Measurements from ENCODE around the gene CCM2L.
"Not testable (repeated sequence)": the region's sequence is repeated elsewhere in the genome, so short reads cannot be mapped to it uniquely, and the experiment has no call there.

Gene CCM2L

DNA sequence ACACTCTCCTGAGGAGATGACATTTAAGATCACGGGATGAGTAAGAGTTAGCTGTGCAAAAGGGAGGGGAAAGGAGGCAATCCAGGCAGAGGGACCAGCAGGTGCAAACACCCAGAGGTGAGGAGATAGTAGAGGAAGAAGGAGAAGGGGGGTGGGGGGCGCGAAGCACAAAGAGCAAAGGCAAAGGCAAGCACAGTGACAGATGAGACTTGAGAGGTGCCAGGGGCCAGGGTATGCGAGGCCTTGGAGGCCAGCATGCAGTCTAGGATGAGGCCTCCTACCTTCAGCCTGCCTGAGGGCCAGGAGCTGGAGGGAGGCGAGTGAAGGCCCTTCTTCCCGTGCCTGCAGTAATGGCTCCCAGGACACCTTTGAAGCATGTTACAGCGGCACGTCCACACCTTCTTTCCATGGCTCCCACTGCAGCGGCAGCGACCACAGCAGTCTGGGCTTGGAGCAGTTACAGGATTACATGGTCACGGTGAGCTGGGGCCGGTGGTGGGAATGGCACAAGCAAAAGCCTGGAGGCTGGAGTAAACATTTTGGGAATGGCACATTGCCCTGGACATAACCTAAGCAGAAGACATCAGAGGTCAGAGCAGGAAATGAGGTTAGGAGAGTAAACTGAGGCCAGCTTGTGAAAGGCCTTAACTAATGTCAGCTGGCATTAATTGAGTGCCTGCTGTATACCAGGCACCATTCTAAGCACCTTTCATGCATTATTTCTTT is 18.6 kb downstream of the CCM2L start:
- no peak for DNase-seq (ENCODE audit: low read depth, low spot score)

DNA sequence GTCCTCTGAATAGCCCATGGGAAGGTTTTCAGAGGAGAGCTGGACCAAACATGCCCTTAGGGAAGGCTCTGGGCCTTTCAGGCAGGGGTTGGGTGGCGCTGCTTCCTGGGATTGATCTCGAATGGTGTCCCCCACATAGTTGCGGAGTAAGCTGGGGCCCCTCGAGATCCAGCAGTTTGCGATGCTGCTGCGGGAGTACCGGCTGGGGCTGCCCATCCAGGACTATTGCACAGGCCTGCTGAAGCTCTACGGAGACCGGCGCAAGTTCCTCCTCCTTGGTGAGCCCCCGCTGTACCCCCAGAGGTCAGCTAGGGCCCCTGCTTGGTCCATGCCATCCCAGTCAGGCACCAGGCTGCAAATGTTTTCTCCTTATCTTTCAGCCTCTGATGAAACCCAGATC is 19.3 kb downstream of the CCM2L start:
- no peak for DNase-seq (ENCODE audit: low read depth, low spot score)

DNA sequence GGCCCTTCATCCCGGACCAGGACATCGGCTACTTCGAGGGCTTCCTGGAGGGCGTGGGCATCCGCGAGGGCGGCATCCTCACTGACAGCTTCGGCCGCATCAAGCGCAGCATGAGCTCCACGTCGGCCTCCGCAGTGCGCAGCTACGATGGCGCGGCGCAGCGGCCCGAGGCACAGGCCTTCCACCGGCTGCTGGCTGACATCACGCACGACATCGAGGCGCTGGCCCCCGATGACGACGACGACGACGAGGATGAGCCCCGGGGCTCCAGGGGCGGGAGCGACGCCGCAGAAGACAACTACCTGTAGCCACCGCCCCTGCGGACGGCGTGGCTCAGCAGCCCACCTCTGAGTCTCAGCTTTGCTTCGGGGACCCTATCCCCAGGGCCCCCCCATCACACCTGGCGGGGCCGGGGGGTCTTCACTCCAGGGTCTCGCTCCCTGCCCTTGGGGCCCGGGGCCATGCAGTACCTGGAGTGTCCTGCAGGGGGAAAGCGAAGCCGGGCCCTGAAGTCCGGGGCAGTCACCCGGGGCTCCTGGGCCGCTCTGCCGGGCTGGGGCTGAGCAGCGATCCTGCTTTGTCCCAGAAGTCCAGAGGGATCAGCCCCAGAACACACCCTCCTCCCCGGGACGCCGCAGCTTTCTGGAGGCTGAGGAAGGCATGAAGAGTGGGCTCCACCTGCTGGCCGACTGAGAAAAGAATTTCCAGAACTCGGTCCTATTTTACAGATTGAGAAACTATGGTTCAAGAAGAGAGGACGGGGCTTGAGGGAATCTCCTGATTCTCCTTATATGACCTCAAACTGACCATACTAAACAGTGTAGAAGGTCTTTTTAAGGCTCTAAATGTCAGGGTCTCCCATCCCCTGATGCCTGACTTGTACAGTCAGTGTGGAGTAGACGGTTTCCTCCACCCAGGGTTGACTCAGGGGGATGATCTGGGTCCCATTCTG is 21.0 kb downstream of the CCM2L start:
- peak; percentile 85 for DNase-seq (ENCODE audit: low read depth, low spot score)

DNA sequence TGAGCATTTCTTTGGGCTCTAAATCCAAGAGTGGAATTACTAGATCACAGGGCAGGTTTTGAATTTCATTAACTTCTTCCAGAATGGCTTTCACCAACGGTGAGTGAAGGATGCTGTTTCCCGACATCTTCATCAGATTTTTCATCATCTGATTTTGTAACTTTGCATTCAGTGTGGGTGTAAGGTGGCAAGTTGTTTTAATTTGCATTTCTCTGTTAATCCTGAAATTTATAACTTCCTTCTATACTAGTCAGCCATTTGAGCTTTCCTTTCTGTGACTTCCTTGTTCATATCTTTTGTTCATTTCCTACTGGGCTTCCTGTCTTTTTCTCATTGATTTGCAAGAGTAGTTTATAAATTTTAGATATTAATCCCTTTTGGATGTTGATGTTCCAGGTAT is 23.1 kb downstream of the CCM2L start:
- DNase-seq (ENCODE audit: low read depth, low spot score) = no peak

DNA sequence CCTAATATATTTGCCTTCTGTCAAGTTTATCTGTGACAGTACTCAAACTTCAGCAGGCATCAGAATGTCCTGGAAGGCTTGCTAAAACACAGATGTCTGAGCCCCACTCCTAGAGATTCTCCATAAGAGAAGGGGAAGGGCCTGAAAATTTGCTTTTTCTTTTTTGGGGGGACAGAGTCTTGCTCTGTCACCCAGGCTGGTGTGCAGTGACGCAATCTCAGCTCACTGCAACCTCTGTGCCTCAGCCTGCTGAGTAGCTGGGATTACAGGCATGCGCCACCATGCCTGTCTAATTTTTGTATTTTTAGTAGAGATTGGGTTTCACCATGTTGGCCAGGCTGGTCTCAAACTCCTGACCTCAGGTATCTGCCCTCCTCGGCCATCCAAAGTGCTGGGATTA is 23.5 kb downstream of the CCM2L start:
- DNase-seq (ENCODE audit: low read depth, low spot score) = not testable (repeated sequence)

DNA sequence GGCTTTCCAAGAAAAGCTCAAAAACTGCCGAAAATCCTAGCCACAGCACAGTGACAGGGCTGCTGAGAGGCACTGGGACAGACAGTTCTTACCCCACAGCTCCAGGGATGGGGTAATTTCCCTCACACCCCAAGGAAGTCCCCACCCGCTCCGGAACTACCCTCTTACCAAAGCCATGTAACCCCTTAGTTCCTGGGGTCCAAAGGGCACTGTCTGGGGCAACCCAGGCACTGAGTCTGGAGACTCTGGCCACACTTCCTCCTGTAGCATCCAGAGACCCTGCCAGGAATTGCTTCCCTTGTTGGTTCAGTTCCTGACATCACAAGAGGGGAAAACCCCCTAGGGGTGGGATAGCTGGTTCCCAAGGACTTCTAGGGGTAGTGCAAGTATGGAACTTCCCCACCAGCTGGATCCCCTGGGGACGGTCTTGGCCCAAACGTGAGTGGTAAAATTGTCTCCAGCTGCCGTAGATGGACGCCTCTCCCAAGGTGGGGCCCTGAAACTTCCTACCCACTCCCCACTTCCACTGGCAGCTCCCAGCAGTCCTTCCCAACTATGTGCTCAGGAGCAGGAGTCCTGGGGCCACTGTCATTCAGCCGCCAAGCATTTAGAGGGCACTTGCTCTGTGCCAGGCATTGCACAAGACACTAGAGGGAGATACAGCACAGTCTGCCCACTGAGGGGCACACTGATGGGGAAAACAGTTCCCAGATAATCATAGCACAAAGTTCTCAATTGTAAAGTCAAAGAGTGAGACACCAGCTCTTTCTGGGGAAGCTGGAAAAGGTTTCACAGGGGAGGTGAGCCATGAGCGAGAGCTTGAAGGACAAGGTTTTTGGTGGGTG is 24.6 kb downstream of the CCM2L start:
- no peak for DNase-seq (ENCODE audit: low read depth, low spot score)

DNA sequence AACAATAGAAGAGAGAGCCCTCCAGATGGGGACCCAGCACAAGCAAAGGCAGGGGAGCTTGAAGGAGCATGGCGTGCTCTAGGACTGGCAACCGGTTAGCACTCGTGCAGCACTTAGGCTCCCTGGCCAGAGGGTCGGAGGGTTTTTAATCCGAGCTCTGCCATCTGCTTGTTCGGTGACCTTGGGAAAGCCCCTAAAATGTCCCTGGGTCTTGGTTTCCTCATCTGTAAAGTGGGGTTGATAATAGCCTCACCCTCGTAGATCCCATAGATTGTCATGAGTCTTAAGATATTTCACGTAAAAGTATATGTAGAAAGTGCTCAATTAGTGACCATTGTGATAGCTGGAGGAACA is 25.2 kb downstream of the CCM2L start:
- DNase-seq (ENCODE audit: low read depth, low spot score) = no peak

DNA sequence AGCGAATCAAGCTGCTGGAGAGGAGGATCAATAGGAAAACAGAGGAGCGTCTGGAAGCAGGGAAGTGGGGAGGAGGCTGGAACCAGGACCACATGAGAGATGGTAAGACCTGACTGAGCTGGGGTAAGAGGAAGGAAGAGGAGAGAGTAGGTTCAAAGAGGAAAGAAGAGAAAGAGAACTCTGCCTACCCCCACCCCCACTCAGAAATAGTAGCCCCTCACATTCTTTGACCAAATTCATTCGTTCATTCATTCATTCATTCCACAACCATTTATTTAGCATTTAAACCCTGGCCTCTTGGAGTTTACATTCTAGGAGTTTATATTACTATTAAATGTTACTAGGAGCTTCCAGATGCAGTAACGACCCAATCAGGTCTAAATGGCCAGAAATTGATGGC is 26.0 kb downstream of the CCM2L start:
- no peak for DNase-seq (ENCODE audit: low read depth, low spot score)

DNA sequence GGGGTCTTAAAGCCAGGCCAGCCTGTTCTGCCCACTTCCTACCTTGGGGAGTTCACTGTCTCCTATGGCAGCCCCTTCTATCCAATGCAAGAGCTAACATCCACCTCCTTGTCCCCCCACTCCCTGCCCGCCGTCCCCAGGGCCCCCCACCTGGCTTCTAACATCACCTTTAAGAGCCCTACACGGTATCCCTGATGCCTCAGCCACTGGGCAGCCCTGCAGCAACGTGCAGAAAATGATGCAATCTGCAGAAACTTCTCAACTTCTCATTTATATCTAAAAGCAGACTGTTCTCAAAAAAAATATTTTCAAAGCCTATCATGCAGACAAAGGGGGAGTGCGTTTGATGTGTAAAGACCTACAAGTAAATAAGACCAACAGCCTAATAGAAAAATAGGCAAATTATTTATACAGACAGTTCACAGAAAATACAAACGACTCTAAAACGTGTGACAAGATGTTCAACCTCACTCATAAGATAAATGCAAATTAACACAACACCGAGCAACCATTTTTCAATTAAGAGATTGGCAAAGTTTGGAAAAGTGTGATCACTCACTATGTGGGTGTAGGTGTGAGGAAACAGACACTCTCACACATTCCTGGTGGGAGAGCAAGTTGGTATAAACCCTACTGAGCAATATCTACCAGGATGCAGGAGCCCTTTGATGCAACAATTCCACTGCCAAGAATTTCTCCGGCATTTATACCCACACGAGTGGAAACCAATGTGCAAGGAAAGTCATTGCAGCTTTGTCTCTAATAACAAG is 26.7 kb downstream of the CCM2L start:
- no peak for DNase-seq (ENCODE audit: low read depth, low spot score)

DNA sequence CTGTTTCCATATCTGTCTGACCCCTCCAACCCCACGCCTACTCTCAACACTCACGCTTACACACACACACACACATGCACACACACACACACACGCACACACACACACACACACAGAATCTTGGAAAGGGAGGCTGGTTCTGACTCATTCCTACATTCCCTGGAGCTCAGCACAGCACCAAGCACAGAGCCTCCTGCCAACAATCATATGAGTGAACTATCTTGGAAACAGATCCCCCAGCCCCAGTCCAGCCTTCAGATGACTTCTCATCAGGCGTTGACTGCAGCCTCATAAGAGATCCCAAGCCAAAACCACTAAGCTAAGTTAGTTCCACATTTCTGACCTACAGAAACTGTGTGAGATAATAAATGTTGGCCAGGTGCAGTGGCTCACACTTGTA is 27.7 kb downstream of the CCM2L start:
- no peak for DNase-seq (ENCODE audit: low read depth, low spot score)

DNA sequence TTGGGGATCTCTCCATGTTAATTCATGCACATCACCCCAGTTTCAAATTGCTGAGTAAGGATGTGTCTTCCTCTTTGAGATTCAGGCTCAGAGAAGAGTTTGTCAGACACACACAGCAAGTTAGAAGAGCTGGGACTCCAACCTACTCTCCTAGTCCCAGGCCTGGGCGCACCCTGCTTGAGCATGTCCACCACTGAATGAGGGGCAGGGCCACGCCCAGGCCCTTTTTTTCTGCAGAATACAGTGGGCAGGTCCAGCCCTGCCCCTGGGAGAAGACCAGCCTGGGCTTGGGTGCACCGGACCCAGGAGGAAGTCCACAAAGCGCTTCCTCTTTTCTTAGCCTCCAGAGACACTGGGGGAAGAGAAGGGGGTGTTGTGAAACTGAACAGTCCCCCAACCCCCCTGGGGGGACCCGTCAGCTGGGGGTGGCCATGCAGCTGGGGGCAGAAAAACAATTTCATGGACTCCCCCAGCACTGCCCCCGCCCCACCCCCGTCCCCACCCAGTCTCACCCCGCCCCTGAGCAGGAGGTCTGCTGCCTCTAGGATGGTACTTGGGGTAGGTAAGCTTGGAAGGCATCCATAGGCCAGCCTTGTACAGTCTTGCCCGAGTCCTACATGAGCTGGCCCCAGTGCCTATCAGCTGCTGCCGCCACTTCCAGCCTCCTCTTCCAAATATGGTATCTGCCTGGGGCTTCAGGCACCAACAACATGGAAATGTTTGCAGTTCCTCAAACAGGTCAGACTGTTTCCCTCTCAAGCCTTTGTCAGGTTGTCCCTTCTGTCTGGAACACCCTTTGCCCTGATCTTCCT is 30.1 kb downstream of the CCM2L start:
- no peak for DNase-seq (ENCODE audit: low read depth, low spot score)

DNA sequence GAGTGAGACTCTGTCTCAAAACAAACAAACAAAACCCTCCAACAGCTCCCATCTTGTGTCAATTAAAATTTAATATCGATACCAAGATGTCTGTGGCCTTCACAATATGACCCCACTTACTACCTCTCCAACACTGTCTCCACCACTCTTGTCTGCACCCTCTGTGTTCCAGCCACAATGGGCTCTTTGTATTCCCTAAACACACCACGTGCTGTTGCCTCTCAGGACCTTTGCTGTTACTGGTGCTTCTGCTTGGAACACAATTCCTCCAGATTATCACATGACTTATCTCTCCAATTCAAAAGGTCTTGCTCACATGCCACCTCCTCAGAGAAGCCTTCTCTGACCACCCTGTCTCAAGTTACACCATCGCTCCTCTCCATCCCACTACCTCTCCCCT is 35.8 kb downstream of the CCM2L start:
- no peak for DNase-seq (ENCODE audit: low read depth, low spot score)

DNA sequence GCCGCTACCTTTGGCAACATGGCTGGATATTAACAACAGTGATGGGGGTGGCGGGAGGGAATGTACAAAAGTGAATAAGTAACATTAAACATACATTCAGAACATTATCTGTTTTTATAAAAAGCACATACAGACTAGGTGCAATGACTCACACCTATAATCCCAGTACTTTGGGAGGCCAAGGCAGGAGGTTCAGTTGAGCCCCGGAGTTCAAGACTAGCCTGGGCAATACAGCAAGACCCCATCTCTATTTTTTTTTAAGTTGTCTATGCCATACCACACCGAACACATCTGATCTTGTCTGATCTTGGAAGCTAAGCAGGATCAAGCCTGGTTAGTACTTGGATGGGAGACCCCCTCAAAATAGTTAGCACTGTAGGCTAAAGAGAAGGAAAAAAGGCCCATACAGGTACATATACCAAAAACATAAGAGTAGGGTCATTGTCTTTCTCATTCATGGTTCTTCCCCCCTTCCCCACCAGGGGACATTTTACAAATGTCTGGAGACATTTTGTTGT is 40.1 kb downstream of the CCM2L start:
- DNase-seq (ENCODE audit: low read depth, low spot score) = no peak

DNA sequence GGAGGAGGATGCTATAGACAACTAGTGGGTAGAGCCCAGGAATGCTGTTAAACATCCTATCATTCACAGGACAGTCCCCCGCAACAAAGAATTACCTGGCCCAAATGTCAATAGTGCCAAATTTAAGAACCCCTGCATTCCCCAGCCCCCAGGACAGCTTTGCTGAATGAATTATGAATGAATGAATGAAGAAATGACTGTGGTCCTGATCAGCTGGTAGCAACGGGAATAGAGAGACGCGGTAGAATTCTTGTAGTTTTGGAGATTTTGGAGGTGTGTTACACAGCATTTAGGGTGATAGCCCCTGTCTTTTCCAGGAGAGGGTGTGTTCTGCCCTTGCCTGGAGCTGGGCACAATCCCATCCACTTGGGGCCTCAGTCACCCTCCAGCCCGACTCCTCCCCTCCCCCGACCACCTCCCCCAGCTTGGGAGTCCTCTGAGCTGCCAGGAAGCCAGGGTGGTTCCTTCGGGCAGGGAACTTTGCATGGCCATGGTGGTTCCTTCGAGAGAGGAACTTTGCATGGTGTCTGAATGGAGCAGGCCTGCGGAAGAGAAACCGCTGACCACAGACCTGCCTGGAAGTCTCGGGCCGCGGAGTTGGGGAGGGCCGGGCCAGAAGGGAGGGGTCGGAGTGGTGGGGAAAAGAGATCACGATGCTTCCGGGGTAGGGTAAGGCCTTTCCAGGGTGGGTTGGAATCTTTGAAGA is 40.8 kb downstream of the CCM2L start:
- DNase-seq (ENCODE audit: low read depth, low spot score) = no peak

DNA sequence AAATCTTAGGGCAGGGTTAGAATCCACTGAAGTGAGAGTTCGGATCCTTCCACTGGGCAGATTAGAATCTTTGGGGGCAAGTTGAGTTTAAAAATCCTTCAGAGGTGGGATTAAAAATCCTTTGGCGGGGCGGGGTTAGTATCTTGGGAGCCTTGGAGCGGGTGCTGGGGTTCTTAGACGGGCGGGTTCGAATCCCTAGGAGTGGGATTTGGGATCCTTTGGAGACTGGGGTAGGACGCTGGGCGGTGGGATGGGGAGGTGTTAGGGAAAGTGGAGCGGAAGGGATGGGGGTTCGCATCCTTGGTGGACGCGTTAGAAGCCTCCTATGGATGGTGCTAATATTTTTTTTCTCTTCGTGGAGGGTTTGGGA is 41.5 kb downstream of the CCM2L start:
- DNase-seq (ENCODE audit: low read depth, low spot score) = no peak

DNA sequence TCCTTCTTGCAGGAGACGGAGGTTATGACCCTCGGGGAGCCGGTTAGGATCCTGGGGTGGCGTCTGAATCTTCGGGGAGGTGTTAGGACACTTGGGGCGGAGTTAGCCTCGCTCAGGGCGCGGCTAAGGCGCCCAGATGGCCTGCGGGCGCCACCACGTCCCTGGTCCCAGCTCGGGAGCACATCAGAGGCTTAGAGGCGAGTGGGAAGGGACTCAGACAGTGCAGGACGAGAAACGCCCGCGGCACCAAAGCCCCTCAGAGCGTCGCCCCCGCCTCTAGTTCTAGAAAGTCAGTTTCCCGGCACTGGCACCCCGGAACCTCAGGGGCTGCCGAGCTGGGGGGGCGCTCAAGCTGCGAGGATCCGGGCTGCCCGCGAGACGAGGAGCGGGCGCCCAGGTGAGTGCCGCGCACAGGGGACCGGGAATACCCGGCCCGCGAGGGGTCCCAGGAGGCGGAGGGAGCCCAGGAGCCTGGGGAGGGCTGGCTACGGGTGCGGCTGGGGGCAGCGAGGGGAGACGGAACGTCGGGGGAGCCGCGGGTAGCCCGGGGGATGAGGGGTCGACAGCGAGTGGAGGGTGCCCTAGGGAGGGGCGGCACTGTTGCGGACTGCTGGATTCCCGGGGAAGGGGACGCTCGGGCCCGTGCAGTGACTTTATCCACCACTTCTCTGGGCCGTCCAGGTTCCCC is 42.0 kb downstream of the CCM2L start, which contains the start of gene HCK:
HCK (plus strand) TSS at position 153 of the 688 bp plus-strand sequence.
- no peak for DNase-seq (ENCODE audit: low read depth, low spot score)

DNA sequence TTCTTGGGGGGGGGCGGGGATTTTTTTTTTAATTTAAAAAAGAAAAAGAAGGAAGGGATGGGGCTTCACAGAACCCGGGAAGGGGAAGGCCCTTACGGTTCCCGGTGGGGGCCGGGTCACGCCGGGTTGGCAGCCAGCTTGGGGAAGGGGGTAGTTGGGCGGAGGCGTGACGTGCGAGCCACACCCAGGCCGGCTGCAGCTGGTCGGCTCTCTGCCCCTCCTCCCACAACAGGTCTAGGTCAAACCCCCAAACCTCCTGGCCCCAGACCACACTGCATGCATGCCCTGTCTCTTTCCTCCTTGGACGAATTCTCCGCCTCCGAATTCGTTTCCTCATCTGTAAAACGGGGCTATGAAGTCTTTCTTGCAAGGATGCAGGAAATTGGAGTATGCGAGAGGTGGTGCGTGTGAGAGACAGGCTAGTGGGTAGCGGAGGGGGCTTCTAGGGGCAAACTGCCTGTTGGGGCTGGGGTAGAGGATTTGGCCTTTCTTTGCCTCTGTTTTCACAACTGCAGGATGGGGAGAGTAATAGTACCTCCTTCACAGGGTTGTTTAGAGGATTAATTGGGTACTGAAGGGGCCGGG is 42.6 kb downstream of the CCM2L start:
- DNase-seq (ENCODE audit: low read depth, low spot score) = no peak

DNA sequence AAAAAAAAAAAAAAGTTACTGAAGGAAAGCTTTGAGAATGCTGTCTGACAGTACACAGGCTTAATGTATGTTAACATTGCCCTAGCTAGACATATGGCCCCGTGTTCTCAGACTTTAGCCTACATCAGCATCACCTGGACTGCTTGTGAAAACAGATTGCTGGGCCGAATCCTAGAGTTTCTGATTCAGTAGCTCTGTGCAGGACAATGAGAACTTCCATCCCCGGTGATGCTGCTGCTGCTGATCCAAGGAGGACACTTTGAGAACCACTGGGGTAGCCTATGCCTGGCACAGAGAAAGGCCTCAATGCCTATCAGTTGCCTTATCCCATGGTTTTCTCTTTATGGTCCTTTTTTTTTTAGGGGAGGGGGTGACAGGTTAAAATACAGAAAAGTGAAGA is 43.4 kb downstream of the CCM2L start:
- DNase-seq (ENCODE audit: low read depth, low spot score) = no peak
